Measurements from ENCODE around the gene LYPD6.

The LYPD6 gene

GRCh38 chr2:149353421-149353820 lies 23.0 kb downstream of the LYPD6 start:
- DNase-seq (ENCODE audit: low read depth): no peak

DNA sequence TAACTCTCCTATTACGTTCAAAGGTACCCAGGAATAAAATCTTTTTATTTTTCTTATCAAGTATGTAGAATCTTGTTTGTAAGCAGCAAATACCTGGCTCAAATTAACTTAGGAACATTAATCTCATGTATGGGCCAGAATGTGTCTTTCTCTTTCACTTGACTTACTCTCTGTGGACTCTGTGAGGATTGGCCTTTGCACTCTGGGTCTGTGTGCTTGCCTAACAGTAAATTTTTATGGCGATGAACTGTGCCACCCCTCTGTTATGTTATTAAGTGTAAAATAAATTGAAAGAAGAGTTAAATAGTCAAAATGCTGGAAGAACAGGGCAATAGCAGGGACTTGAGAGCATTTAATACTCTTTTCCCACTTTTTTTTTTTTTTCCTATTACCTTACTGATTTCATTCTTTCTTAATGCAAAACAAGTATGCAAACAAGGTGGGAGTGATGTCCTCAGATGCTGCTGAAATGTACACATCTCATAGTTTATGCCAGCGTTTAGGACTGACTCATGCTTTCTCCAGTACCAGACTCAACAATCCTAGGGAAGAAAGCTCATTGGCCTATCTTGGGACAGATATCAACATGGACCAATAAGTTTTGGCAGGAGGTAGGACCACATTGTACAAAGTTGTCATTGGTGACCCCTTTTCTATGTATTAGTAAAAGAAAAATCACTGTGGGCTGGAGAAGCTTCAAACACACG lies 25.5 kb downstream of the LYPD6 start:
- DNase-seq (ENCODE audit: low read depth): no peak

DNA sequence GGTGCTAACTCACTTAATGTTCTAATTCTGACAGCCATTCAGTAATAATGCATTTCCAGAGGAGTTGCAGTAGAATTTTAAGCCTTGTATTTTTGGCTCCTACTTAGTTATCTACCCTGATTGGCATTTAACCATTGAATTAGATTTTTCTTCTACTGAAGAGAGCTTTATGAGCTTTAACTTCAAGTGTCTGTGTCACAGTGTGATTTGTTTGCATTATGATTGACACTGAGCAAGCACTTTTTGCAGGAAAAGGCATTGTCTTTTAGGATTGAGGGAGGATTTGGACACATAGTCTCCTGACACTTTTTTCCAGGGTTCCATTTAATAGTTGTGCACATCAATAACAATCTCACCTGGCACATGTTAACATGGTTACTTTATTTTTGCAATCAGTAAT lies 26.7 kb downstream of the LYPD6 start:
- no peak for DNase-seq (ENCODE audit: low read depth)

DNA sequence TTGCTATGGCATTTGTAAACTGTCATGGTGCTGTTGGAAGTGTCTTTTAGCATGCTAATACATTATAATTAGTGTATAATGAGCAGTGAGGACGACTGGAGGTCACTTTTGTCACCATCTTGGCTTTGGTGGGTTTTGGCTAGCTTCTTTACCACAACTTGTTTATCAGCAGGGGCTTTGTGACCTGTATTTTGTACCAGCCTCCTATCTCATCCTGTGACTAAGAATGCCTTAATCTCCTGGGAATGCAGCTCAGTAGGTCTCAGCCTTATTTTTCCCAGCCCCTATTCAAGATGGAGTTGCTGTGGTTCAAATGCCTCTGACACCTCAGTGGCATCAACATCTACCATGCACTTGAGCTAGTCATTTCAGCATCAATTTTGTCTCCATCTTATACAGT lies 29.7 kb downstream of the LYPD6 start:
- DNase-seq (ENCODE audit: low read depth): no peak

DNA sequence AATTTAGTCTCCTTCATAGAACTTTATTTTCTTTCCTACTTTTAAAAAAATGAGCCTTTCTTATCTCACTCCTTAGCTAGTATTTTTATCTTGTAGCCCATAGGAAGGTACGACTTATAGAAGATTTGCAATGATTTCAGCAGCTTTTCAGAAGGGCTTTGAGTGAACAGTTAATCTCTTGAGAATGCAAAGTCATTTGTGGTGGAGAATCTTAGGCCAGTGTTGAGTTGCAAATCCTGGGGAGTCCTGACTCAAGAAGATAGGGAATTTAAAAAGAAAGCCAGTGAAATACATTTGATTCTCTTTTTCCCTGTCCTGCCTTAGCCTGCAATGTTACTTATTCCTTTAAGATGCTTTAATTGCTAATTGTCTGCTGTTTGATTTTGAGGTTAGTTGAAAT lies 33.6 kb downstream of the LYPD6 start:
- DNase-seq (ENCODE audit: low read depth): no peak

DNA sequence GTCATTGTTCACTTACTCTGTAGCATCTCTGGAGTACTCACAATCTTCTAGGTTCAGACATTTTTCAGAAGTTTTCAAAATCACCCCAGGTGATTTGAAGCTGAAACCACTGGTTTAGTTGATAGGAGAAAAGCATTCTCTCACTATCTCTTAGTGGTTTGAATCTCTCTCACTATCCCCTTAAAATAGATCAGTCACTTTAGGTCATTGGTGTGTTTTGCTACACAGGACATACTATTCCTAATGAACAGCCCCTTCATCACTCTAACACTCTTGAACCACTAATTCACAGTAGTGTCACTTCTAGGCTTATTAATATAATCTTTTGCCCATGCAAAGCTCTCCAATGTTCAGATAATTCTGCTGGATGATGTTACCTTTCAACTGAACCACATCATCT lies 34.5 kb downstream of the LYPD6 start:
- no peak for DNase-seq (ENCODE audit: low read depth)

DNA sequence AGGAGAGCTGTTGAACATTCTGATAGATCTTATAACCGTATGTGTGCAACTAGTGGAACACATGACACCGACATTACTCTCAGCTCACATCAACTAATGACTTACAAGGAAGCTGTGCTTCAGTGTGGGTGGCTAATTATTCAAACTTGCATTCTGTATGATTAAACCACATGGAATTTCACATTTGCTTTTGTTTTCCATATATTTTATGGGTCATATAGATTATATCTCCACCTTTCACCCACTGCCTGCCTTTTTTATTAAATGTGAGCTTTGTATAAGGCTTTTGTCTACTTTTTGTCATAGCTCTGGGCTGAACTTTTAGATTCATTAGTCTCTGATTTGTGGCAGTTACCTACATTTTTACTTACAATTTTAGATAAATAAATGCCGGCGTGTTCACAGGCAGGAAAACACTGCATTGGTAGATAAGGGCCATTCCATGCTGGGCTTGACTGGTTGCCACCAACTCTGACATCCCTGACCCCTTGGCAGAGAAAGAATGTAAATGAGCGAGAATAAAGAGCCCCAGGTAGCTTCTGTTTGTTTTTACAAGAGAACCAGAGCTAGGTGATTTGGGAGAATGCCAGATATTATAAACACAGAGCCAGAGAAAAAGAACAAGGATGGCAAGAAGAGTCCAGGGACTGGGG lies 35.7 kb downstream of the LYPD6 start:
- DNase-seq (ENCODE audit: low read depth): no peak

- no peak for DNase-seq (ENCODE audit: low read depth)
Measured at GRCh38 chr2:149370061-149370775, 39.8 kb downstream of the LYPD6 start.

DNA sequence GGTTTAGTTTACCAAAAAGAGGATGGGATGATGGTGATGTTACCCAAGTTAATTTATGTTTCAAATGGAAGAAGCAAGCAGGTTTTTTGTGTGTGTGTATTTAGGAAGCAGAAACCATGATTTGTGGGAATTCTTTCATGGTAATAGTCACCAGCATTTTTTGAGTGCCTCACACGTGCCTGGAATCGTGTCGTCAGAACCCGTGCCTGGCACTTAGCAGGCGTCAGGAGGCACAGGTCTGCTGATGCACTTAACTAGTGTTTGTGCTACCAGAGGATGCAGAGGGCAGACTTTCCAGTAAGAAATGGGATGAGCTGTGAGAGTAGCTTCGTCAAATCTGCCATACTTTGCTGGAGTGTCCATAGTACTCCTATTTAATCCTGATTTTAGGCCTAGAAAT lies 41.1 kb downstream of the LYPD6 start:
- no peak for DNase-seq (ENCODE audit: low read depth)

DNA sequence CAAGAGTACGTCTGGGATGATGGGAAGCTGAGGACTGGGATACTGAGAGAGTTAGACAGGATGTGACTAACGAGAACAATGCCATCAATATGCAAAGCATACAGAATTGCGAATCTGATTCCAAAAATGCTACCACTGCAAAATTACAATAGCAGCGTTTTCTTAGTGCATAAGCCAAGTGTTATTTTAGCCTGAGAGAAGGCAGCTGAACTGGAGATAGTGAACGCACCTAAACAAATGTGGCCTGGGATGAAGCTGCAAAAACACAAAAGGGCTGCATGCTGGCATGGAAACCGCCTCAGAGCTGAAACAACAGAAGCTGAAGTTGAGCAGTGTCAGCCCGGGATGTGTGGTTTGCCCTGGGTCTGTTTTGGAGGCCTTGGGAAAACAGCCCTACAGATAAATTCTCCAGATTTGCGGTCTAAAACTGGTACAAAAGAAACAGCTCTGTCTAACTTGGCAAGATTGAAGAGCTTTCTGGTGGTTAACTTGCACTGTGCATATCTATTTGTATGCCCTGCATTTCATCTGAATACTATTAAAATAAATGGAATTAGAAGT lies 45.5 kb downstream of the LYPD6 start:
- DNase-seq (ENCODE audit: low read depth): no peak

DNA sequence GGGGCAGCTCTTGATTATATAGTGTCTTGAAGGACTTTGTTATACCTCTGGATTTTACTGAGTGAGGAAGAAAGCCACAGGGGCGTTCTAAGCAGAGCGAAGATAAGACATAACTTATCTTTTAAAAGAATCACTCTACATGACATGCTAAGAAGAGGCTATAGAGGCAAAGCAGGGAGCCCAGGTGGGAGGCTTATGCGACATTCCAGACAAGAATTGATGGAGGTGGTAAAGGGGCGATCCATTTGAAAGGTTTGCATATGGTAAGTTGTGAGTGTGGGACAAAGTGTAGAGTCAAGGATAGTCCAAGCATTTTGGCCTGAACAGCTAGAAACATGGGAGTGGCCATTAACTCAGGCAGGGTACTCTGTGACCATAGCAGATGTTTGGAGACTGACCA lies 49.8 kb downstream of the LYPD6 start:
- no peak for DNase-seq (ENCODE audit: low read depth)

- DNase-seq (ENCODE audit: low read depth): no peak
Measured at GRCh38 chr2:149383340-149383739, 53.0 kb downstream of the LYPD6 start.

DNA sequence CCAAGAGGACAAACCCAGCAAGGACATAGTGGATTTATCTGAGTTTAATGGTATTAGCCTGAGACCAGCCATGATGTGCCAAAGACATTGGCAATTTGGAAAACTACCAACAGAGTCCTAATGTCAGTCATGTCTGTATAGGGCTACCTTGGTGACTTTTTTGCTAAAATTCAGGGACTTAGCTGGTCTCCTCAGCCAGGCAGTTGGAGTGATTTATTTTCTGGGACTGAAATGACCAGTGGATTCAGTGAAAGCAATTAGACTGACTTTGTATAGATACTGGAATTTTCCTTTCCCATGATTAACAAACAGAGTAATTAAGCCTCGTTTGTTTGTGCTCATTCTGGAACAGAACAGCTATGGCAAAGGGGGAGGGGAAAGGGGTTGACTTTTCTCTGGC lies 55.0 kb downstream of the LYPD6 start:
- DNase-seq (ENCODE audit: low read depth): no peak

DNA sequence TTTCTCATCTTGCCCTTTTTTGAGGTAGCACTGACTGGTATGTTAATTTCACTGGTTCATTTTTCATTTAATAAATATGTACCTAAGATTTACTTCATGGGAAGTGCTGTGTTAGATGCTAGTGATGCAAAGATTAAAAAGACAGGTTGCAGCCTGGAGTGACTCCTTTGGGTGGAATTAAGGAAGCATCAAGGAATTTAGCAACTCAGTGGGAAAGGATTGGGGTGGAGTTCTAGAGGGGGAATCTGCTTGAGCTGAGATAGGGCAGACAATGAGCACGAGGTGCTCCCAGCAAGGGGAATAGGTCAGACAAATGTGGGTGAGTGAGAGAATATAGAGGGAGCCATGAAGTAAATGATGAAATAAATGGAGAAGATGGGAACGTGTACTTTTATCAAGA lies 57.0 kb downstream of the LYPD6 start:
- DNase-seq (ENCODE audit: low read depth): no peak

DNA sequence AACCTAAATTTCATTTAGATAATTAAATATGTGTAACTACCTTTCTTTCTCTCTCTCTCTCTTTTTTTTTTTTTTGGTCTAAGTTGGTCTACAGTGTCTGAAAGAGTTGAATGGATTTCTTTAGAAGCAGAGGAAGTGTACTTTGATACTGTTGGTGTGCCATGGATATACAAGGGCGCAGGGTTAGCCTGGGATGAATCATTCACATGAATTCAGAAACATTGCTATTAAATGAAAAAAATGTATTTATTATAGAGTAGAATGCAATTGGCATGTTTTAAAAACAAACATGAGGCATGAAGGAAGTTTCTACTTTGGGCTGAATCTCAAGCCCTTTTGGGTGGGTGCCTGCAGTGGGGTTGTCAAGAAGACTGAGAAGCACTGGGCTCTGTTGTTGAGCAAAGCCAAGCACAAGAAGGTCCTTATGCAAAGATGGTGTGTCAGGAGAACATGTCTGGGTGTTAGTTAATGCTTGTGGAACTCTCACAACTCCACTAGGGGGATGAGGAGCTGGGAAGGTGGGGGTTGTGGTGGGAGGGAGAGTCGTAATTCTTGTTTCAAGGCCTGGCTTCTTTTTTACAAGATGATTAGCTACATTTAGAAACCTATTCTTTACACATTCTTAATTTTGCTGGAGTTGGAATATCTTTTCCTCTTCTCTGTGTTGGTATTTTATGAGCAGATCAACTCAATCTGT lies 57.9 kb downstream of the LYPD6 start:
- DNase-seq (ENCODE audit: low read depth): no peak

DNA sequence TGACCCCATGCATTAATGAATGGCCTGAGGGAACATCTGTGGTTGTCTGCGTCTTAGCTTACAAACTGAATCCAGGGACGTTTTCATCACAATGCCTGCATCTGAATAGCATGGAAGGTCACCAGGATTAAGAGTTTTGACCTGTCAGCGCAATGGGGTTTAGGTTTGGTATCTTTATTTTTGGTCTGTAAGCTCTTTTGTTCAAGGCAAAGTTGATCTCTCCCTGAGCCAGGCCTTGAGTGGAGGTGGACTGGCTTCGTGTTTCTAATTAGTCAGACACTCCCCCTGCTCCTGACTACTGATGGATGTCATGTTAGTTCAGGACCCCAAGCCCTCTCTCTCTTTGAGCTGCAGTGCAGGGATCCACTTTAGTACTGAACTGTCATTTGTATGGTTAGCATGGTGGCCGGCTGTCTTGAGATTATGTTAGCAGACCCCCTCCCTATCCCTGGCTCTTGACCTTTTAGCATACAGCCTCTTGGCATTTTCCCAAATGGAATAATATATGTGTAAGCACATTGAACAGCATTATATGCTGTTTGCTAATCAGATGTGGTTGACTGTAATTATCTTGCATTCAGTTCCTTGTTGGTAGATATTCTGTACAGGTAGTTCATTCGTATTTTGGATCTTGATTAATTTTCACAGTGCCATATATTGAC lies 59.2 kb downstream of the LYPD6 start:
- DNase-seq (ENCODE audit: low read depth): no peak

GRCh38 chr2:149393614-149394013 lies 63.2 kb downstream of the LYPD6 start:
- no peak for DNase-seq (ENCODE audit: low read depth)

DNA sequence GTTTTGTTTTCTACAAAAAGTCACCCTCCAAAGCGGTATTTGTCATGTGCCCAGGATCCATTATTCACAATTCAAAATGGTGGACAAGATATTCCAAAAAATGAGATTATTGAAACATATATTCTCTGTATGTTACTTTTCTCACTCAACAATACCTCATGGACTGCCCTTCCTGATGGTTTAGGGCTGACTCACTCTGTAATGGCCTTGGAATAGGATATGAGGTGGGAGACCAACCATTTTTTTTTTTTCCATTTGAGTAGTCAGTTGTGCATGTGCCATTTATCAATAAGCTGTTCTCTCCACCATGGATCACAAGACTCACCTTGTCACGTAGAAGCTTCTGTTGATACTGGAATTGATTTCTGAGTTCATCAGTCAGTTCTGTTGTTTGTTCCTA lies 64.5 kb downstream of the LYPD6 start:
- DNase-seq (ENCODE audit: low read depth): no peak

DNA sequence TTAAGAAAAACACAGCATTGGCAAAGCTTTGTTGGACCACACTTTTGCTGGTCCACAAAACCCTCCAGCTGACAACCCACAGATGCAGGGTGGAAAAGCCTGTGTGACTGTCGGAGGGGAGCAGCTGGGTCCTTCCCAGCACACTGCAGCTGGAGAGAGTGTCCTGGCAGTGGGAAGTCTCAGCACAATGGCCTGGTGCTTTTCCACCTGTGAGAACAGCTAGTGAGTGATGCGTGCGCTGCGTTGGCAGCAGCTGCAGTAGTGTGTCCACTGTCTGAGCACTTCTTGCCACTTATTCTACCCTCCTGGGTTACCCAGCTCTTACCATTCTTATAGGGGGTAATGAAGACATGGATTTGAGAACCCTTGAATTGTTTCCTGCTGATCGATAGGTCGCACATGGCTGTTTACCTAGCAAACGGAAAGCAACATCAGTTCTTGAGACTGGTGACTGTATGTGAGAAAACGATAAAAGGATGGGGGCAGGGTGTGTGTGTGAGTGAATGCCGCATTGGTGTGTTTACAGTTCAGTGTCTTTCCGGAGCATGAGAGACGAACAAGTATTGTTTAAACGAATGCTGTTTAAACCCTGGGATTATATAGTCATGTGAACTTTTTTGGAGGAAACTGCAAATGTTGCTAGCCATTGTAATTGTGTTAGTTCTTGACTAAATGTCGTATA lies 69.7 kb downstream of the LYPD6 start:
- no peak for DNase-seq (ENCODE audit: low read depth)

- no peak for DNase-seq (ENCODE audit: low read depth)
Measured at GRCh38 chr2:149400997-149401396, 70.6 kb downstream of the LYPD6 start.

DNA sequence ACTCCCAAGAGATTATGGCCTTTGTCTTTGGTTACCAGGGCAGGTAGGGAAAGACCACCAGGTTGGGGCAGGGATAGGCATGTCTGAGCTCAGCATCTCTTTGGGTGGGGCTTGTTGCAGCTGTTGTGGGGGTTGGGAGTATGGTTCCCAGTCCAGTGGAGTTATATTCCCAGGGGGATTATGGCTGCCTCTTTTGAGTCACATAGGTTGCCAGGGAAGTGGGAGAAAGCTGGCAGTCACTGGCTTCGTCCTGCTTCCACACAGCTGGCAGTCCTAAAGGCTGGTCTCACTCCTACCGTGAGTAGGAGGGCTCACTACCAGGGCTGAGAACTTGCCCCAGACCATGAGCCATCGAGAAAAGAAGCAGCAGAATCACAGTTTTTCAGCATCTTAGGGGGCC lies 79.1 kb downstream of the LYPD6 start:
- no peak for DNase-seq (ENCODE audit: low read depth)
